ENCODE measurements around the gene NPVF. TPM values are rescaled to one million over a fixed set of nuclear protein-coding genes. Genes with fewer than 3 reads are reported as not detected.

Gene NPVF
- total and polyA plus RNA-seq, 2 of the 8 experiments (the other 6 are each of a cell fraction or from before 2014, with no cell fraction given), result not detected

DNA sequence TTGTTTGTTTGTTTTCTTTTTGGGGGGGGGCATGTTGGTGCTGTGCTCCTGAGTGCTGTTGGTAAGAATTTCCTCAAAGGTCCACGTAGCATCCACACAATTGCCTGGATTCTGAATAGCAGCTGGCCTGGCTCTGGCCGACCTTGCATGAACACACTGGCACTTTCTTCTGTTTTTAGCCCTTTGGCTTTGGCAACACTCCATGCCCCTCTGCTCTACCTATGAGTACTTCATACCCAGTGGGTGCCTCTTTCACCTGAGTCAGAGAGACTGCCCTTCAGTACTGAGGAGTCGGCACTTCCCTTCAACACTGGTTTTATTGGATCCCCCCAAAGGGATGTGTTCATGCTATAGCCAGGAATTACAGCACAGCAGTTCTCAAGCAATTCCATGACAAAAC is 7.2 kb upstream of the NPVF start:
- Histone ChIP-seq H2BK15ac (ENCODE audit: low read length) (no peak overlapping the region), H3K4ac (replicated peaks; ENCODE audit: insufficient read length, low read depth, low read length) (no peak overlapping the region), H4K20me1 (replicated peaks in 1 of 2; ENCODE audit: control insufficient read depth in 1 of 2, insufficient read depth in 2 of 2, low read length in 2 of 2) (no peaks in the 10 kb centered on the region), H3K4me2 (ENCODE audit: insufficient read depth in 1 of 2, low read depth in 2 of 2, low read length in 2 of 2) (no peak overlapping the region), H3K79me1 (ENCODE audit: low read depth, low read length) (no peaks in the 10 kb centered on the region), H2BK12ac (ENCODE audit: low read depth, low read length) (no peak overlapping the region), H3K4me3 (ENCODE audit: extremely low read depth in 1 of 4, insufficient read depth in 2 of 4, low read depth in 3 of 4, low read length in 4 of 4) (no peak overlapping the region), H3K36me3 (ENCODE audit: control insufficient read depth in 2 of 4, insufficient read depth in 4 of 4, low read length in 3 of 4) (no peaks in the 10 kb centered on the region), H3K14ac (ENCODE audit: insufficient read length) (no peak overlapping the region), H2BK120ac (replicated peaks; ENCODE audit: low read depth, low read length) (no peak overlapping the region), H3K23me2 (ENCODE audit: low read depth, low read length) (no peaks in the 10 kb centered on the region; the same call in 1 of the 2 replicates), H4K91ac (replicated peaks; ENCODE audit: insufficient read length, low read length) (no peak overlapping the region), H2BK20ac (ENCODE audit: low read length) (no peak overlapping the region), H4K8ac (ENCODE audit: extremely low read depth, insufficient read depth, low read length) (no peak overlapping the region), H3K56ac (replicated peaks; ENCODE audit: insufficient read length, low read depth, low read length) (no peak overlapping the region), H3K79me2 (ENCODE audit: control insufficient read depth in 1 of 2, insufficient read depth in 2 of 2, low read length in 2 of 2) (no peaks in the 10 kb centered on the region), H3K23ac (ENCODE audit: insufficient read length) (no peak overlapping the region), H3K27me3 (replicated peaks in 1 of 4; ENCODE audit: control insufficient read depth in 3 of 4, extremely low read depth in 1 of 4, insufficient read depth in 3 of 4, low read length in 3 of 4) (0 out of 7 replicates have a peak, but pooled peaks cover 0 to 1% (median 0%) of the 10 kb centered on the region in 4 experiments), H3K9ac (replicated peaks in 1 of 4; ENCODE audit: extremely low read depth in 1 of 4, low read depth in 3 of 4, low read length in 3 of 4) (no peak overlapping the region), H2BK5ac (ENCODE audit: low read depth, low read length) (no peak overlapping the region), H2AK5ac (ENCODE audit: low read depth, low read length) (no peak overlapping the region), H4K5ac (ENCODE audit: insufficient read length, low read depth, low read length) (no peak overlapping the region), H2AFZ (ENCODE audit: low read length) (no peak overlapping the region), H3K27ac (ENCODE audit: low read depth, low read length) (no peak overlapping the region), H3K18ac (ENCODE audit: extremely low read depth, low read length) (no peak overlapping the region), H3K4me1 (replicated peaks in 1 of 4; ENCODE audit: control insufficient read depth in 3 of 4, insufficient read depth in 4 of 4, low read length in 3 of 4) (no peaks in the 10 kb centered on the region), H3K9me3 (ENCODE audit: insufficient read depth in 2 of 2, low read depth in 1 of 2, low read length in 1 of 2) (no peaks in the 10 kb centered on the region)
- ChIA-PET CTCF (ENCODE audit: partially characterized antibody) (interaction anchor here (0.6 to 1.6 kb wide), 3 partner anchors 17 to 1004 kb away, joined by 4 to 5 read pairs (median 4); no protein-coding TSS in a partner anchor), POLR2A (ENCODE audit: partially characterized antibody) (no interaction called here)
- whole genome bisulfite sequencing, 2 experiments (ENCODE audit: extremely low coverage in 1 of 2, insufficient coverage in 1 of 2, insufficient read length in 1 of 2, insufficient replicate concordance in 2 of 2, low coverage in 1 of 2, low lambda C conversion rate in 2 of 2, missing lambda C conversion rate in 1 of 2), result 89% methylated on average over 3 of the region's 3 CpGs; no CpG with 5 or more reads in 1 of the 2 experiments
- DNase-seq (ENCODE audit: low read depth in 1 of 2, low spot score in 2 of 2) (no peak), FAIRE-seq (no peak)
- TF ChIP-seq, protein P1, sequence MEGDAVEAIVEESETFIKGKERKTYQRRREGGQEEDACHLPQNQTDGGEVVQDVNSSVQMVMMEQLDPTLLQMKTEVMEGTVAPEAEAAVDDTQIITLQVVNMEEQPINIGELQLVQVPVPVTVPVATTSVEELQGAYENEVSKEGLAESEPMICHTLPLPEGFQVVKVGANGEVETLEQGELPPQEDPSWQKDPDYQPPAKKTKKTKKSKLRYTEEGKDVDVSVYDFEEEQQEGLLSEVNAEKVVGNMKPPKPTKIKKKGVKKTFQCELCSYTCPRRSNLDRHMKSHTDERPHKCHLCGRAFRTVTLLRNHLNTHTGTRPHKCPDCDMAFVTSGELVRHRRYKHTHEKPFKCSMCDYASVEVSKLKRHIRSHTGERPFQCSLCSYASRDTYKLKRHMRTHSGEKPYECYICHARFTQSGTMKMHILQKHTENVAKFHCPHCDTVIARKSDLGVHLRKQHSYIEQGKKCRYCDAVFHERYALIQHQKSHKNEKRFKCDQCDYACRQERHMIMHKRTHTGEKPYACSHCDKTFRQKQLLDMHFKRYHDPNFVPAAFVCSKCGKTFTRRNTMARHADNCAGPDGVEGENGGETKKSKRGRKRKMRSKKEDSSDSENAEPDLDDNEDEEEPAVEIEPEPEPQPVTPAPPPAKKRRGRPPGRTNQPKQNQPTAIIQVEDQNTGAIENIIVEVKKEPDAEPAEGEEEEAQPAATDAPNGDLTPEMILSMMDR (IDR thresholded peaks at IDR 0.05; ENCODE audit: control extremely low read depth in 1 of 3, insufficient read depth in 1 of 3, low read depth in 1 of 3, low read length in 3 of 3), result no peak
- TF ChIP-seq YY1 (IDR thresholded peaks at IDR 0.05; ENCODE audit: low read depth, low read length) (no peak), SIRT6 (IDR thresholded peaks at IDR 0.05; ENCODE audit: low read length) (no peak), EGR1 (IDR thresholded peaks at IDR 0.05; ENCODE audit: borderline replicate concordance, low read depth, low read length) (no peak), EZH2 (IDR thresholded peaks at IDR 0.05; ENCODE audit: low read depth, low read length, severe bottlenecking) (no peak), SAP30 (IDR thresholded peaks at IDR 0.05; ENCODE audit: insufficient read depth, insufficient replicate concordance, low read length) (no peak), POLR2A (IDR thresholded peaks at IDR 0.05; ENCODE audit: control extremely low read depth in 1 of 2, low read depth in 2 of 2, low read length in 2 of 2) (no peak), BCL11A (IDR thresholded peaks at IDR 0.05; ENCODE audit: low read depth in 2 of 2, low read length in 2 of 2) (no peak), NRF1 (IDR thresholded peaks at IDR 0.05; ENCODE audit: low read depth, low read length) (no peak)

Measured in H1 (cell line).